GM12872 (cell line): ENCODE results near the gene NXNL1.

ENCODE experiments used
- TF ChIP-seq, protein P1 (sequence below): IDR thresholded peaks from 3 replicates; pipeline ENCODE4 v1.5.1; 2011; ENCODE audit warnings: low read depth, mild to moderate bottlenecking, low read length, moderate library complexity; ENCODE audit not compliant: insufficient read depth

NXNL1 gene

DNA sequence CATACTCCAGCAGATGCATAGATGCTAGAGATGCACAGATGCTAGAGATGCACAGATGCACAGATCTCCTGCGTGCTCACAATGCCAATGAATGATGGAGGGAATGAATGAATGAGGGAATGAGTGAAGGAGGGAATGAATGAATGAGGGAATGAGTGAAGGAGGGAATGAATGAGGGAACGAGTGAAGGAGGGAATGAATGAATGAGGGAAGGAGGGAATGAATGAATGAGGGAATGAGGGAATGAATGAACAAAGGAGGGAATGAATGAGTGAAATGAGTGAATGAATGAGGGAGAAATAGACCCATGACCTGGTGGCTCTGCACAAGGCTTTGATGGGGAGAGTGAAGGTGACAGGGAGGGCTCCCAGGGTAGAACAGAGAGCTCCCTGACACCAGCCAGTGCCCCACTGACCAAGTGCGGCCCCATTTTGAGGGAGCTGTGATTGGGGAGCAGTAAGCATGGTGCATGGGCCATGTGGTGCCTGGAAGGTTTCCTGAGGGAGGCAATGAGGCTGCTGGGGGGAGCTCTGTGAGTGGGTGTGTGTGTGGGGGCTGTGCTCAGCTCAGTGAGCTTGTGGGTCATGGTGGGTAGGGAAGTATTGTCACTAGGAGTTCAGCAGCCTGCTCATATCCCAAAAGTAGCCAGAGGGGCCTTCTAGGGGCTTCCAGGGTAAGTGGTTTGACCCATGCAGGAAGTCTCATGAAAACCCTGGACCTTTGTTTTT is 22.3 kb upstream of the NXNL1 start:
- TF ChIP-seq, protein P1, sequence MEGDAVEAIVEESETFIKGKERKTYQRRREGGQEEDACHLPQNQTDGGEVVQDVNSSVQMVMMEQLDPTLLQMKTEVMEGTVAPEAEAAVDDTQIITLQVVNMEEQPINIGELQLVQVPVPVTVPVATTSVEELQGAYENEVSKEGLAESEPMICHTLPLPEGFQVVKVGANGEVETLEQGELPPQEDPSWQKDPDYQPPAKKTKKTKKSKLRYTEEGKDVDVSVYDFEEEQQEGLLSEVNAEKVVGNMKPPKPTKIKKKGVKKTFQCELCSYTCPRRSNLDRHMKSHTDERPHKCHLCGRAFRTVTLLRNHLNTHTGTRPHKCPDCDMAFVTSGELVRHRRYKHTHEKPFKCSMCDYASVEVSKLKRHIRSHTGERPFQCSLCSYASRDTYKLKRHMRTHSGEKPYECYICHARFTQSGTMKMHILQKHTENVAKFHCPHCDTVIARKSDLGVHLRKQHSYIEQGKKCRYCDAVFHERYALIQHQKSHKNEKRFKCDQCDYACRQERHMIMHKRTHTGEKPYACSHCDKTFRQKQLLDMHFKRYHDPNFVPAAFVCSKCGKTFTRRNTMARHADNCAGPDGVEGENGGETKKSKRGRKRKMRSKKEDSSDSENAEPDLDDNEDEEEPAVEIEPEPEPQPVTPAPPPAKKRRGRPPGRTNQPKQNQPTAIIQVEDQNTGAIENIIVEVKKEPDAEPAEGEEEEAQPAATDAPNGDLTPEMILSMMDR: no peak

DNA sequence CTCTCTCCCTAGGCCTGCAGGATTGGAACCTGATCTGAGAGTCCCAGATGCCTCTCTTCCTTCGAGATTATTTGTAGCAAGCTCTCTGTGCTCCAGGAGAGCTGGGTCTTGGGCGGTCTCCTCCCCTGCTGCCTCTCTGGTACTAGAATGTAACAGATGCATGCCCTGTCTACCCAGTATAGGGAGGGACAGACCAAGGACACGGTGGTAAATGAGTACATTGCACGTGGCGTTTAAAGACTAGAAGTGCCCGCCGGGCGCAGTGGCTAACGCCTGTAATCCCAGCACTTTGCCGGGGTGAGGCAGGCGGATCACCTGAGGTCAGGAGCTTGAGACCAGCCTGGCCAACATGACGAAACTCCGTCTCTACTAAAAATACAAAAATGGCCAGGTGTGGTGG is 21.3 kb upstream of the NXNL1 start:
- TF ChIP-seq, protein P1: no peak

DNA sequence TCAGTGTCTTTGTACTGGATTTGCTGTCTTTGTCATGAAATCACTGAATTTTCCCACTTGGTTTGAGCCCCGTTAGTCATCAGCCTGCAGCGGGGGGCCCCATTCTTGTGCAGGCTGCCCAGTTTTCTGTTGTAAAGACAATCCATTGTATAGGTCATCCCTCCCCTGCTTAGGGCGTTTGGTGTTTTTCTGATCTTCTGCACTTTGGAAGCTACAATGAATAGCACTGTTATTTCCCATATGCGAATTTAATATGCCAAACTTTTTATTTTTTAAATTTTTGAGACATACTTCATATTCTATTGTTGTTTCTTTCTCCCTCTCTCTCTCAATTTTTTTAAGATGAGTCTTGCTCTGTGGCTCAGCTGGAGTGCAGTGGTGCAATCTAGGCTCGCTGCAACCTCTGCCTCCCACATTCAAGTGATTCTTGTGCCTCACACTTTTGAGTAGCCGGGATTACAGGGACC is 18.6 kb upstream of the NXNL1 start:
- TF ChIP-seq, protein P1: no peak

DNA sequence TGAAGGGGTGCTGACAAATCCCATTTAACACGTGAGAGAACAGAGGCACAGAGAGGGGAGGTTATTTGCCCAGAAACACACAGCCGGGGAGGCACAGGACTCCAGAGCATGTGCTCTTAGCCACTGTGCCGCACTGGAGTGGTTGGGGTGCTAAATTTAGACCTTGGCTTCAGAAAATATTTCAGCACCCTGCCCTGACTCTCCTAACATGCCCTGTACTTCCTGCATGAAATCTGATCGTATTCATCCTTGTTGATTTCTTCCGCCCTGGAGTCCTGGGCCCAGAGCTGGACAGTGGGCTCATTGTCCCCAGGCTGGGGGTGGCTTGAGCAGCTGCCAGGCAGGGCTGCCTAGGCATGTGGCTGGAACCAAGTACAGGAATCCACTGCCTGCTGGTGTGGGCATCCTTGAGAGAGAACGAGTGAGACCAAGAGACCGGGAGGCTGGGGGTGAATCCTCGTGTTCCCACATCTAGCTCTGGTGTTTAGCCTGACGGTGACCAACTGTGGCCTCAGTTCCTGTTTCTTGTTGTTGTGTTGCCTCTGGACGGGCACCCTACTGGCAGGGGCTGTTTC is 14.9 kb upstream of the NXNL1 start:
- TF ChIP-seq, protein P1: no peak

DNA sequence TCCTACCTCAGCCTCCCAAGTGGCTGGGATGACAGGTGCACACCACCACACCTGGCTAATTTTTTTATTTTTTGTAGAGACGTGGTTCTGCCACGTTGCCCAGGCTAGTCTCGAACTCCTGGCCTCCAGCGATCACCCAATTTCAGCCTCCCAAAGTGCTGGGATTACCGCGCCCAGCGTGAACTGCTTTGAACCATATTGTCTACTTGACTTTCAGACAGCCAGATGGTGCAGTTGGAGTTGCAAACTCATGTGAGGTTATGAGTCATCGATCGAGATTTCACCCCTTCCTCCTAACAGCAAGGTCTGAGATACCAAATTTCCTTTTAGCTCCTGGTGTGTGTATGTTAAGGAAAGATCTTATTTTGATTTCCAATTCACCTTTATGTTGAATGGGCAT is 12.3 kb upstream of the NXNL1 start:
- TF ChIP-seq, protein P1: no peak

DNA sequence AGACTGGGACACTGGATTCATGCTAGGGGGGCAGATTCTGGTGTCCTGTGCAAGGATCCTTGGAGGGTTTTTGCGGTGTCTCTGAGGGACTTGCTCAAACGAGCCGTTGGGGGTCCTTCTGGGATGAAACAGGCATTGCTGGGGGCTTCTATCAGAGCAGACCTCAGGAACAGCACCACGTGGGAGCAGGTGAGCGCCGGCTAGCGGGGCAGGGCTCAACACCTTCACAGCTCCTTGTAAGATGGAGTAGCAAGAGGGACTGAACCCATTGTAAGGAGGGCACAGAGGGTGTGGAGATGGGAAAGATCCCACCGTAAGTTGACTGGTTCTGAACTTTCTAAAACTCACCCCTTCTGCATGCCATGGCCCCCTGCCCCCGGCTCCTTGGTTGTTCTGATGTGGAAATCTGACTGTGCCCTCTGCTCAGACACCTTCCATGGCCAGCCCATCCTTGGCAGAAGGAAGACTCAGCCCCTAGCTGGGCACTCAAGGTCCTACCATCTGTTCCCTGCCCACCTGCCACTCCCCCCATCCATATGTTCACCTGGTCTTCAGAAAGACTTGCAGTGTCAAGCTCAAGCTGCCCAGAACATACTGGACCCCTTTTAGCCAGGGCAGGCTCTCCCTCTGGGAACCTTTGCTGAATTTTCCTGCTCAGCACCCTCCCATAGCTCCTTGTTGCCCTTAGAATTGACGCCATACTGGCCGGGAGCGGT is 10.8 kb upstream of the NXNL1 start:
- TF ChIP-seq, protein P1: no peak

DNA sequence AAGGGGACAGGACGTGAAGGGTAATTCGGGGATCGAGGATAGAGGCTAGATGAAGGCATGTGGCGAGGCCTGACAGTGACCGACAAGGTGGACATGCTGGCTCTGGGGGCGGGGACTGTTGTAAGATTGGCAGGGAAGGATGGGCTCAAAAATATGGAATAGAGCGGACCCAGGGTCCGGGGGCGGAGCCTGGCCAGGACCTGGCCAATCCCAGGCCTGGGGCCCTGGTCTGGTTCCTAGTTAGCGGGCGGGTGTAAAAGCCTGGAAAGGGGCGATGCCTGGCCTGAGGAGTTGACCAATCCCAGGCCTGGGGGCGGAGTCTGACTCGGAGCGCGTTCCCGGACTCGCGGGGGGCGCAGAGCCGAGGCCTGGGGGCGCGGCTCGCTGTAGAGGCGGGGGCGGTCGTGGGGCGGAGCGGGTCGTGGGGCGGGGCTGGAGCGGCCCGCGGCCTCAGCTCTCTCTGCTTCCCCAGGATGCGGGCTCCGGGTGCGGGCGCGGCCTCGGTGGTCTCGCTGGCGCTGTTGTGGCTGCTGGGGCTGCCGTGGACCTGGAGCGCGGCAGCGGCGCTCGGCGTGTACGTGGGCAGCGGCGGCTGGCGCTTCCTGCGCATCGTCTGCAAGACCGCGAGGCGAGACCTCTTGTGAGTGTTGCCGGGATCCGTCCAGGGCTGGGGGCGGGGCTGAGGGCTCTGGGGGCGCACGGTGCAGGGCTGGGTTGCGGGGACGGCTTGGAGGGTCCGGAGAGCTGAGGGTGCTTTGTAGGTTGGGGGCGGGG is 9.5 kb upstream of the NXNL1 start, which contains the start of gene SLC27A1:
TSS of gene SLC27A1 (plus strand) at position 457 of the 774 bp plus-strand sequence. CDS start at position 474, 17 bp downstream.
- TF ChIP-seq, protein P1: no peak
